ENCODE data around the gene PPP1R15B. TPM values are rescaled to one million over a fixed set of nuclear protein-coding genes. Genes with fewer than 3 reads are reported as not detected.

Gene PPP1R15B
- total RNA-seq, 1 donor from 2014 or later, result 47.7 TPM

DNA sequence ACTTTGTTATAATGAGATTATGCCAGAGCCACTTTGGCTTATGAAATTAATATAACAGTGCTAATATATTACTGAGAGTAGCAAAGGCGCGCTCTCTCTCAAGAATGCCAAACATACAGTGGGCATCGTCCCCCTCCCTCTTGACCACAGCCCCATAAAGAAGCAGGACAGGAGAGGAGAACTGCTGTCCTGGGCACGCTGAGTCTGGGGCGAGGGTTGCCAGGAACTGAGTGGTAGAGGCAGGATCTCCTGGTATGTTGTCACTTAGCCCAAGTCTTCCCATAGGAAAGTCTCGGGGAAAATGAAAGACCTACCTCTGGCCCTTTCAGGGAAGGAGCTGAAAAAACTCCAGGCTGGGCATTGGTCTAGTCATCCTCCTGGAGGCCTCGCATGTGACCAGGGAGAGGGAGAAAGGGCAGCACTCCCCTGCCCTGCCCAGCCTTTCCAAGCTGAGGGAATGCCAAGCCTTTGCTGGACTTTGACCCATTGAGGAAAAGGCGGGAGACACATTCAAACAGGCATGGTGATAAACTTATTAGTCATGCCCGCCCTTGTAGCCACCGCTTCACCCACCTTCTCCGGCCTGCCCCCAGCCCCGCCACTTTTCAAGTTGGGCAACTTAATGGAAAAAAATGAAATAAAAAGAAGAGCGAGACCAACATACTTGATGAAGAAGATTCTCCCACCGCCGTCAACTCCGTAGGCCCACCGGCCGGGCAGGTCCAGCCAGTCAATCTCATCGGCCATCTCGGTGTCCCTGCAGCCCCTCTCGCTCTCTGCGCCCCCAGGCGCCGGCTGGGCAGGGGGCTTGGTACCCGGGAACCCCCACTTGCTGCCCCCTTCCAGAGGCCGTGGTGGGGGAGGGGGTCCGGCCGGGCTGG is 34.5 kb downstream of the PPP1R15B start:
- ATAC-seq, result peak; percentile 13
- peak overlapping the region; percentile 54 for H3K4me3 ChIP-seq
- H3K9me3 ChIP-seq, result no peaks in the 10 kb centered on the region
- peaks cover 20% of the 10 kb centered on the region for H3K27me3 ChIP-seq
- intact Hi-C loops (cut with DNase I), result loop anchor here (10.0 kb wide), 1 partner anchor 522 kb away; no protein-coding TSS in a partner anchor
- H3K36me3 ChIP-seq, result no peaks in the 10 kb centered on the region
- DNase-seq, result no peak
- peaks cover 12% of the 10 kb centered on the region for H3K4me1 ChIP-seq
- no peak overlapping the region for H3K27ac ChIP-seq
- TF ChIP-seq, protein P1, sequence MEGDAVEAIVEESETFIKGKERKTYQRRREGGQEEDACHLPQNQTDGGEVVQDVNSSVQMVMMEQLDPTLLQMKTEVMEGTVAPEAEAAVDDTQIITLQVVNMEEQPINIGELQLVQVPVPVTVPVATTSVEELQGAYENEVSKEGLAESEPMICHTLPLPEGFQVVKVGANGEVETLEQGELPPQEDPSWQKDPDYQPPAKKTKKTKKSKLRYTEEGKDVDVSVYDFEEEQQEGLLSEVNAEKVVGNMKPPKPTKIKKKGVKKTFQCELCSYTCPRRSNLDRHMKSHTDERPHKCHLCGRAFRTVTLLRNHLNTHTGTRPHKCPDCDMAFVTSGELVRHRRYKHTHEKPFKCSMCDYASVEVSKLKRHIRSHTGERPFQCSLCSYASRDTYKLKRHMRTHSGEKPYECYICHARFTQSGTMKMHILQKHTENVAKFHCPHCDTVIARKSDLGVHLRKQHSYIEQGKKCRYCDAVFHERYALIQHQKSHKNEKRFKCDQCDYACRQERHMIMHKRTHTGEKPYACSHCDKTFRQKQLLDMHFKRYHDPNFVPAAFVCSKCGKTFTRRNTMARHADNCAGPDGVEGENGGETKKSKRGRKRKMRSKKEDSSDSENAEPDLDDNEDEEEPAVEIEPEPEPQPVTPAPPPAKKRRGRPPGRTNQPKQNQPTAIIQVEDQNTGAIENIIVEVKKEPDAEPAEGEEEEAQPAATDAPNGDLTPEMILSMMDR (IDR thresholded peaks at IDR 0.05), result no peak

DNA sequence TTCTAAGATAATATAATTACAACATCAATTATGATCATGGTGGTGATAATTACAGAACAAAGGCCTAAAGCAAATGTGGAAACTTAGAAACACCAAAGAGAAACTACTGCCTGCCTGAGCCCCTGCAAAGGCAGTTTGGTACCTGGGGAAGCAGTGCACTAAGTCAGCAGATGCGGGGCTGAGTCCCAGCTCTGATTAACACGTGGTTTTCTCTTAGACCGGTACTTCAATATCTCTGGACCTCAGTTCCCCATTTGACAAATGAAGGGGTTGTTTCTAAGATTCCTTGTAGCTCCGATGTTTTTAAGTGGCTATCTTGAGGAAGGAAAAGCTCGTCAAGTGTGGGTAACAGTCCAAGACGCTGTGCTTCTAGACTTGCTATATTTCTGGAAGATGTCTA is 35.2 kb downstream of the PPP1R15B start:
- ATAC-seq (no peak), DNase-seq (no peak)
- intact Hi-C loops (cut with DNase I), result loop anchor here (10.0 kb wide), 1 partner anchor 522 kb away; no protein-coding TSS in a partner anchor
- Histone ChIP-seq H3K36me3 (no peaks in the 10 kb centered on the region), H3K4me3 (no peak overlapping the region), H3K27me3 (peaks cover 20% of the 10 kb centered on the region), H3K9me3 (no peaks in the 10 kb centered on the region), H3K4me1 (peaks cover 12% of the 10 kb centered on the region), H3K27ac (no peak overlapping the region)
- TF ChIP-seq, protein P1 (IDR thresholded peaks at IDR 0.05), result no peak

GRCh38 chr1:204373911-204374310 is 37.7 kb downstream of the PPP1R15B start:
- no peak for ATAC-seq
- Histone ChIP-seq H3K4me3 (no peak overlapping the region), H3K36me3 (no peaks in the 10 kb centered on the region), H3K4me1 (peaks cover 12% of the 10 kb centered on the region), H3K27ac (no peak overlapping the region), H3K27me3 (peaks cover 20% of the 10 kb centered on the region), H3K9me3 (no peaks in the 10 kb centered on the region)
- TF ChIP-seq, protein P1 (IDR thresholded peaks at IDR 0.05), result no peak
- no peak for DNase-seq
- intact Hi-C loops (cut with DNase I), result loop anchor here (10.0 kb wide), 1 partner anchor 519 kb away; no protein-coding TSS in a partner anchor

- ATAC-seq, result no peak
Measured at GRCh38 chr1:204370176-204370575, 41.4 kb downstream of the PPP1R15B start.

GRCh38 chr1:204368996-204369726 is 42.5 kb downstream of the PPP1R15B start:
- DNase-seq, result no peak

More at GRCh38 chr1:204370176-204370575, 41.4 kb downstream of the PPP1R15B start:
- Histone ChIP-seq H3K36me3 (no peaks in the 10 kb centered on the region), H3K27me3 (no peaks in the 10 kb centered on the region), H3K4me3 (no peak overlapping the region), H3K9me3 (no peaks in the 10 kb centered on the region), H3K4me1 (no peaks in the 10 kb centered on the region), H3K27ac (no peak overlapping the region)
- TF ChIP-seq, protein P1 (IDR thresholded peaks at IDR 0.05), result no peak
- no peak for DNase-seq
- intact Hi-C loops (cut with DNase I), result loop anchor here (10.0 kb wide), 1 partner anchor 515 kb away; no protein-coding TSS in a partner anchor

More at GRCh38 chr1:204368996-204369726, 42.5 kb downstream of the PPP1R15B start:
- intact Hi-C loops (cut with DNase I), result loop anchor here (10.0 kb wide), 2 partner anchors 114 to 204 kb away; partner anchors contain the start of gene REN
- no peaks in the 10 kb centered on the region for H3K36me3 ChIP-seq
- TF ChIP-seq, protein P1 (IDR thresholded peaks at IDR 0.05), result no peak
- ATAC-seq, result no peak
- no peak overlapping the region for H3K4me3 ChIP-seq
- no peaks in the 10 kb centered on the region for H3K27me3 ChIP-seq
- H3K4me1 ChIP-seq, result no peaks in the 10 kb centered on the region
- no peaks in the 10 kb centered on the region for H3K9me3 ChIP-seq
- no peak overlapping the region for H3K27ac ChIP-seq

Measured in upper lobe of right lung (tissue), 1 donor.